Keratinocyte (primary cell): ENCODE results near the gene CCDC97. TPM values are rescaled to one million over a fixed set of nuclear protein-coding genes. Genes with fewer than 3 reads are reported as not detected.

Source experiments
- DNase-seq: peaks from one replicate; pipeline ENCODE4 v3.0.0-alpha.2; 2011; ENCODE audit warnings: low read depth, missing footprints, low spot score
- FAIRE-seq: peaks from 2 replicates; lab custom pipeline; 2011; peaks lifted over from hg19 to GRCh38; lab: Jason Lieb, UNC
- H2AFZ ChIP-seq: 2 replicates; pipeline ENCODE4 v1.6.0; 2012; ENCODE audit warnings: low read length, control low read depth, inconsistent platforms; ENCODE audit not compliant: control insufficient read depth
- H3K27ac ChIP-seq: 2 replicates; pipeline ENCODE4 v1.5.1; 2011; ENCODE audit warnings: low read length; ENCODE audit not compliant: control insufficient read depth, insufficient read depth
- H3K27me3 ChIP-seq: 3 replicates; pipeline ENCODE4 v1.6.0; 2011; ENCODE audit warnings: low read length; ENCODE audit not compliant: control insufficient read depth, insufficient read depth; ENCODE audit errors: extremely low read depth
- H3K36me3 ChIP-seq, 2 experiments: 2 replicates in 1 of 2; 3 replicates in 1 of 2; pipeline ENCODE4 v1.5.1; 2011; ENCODE audit warnings: low read length in 2 of 2, mild to moderate bottlenecking in 1 of 2; ENCODE audit not compliant: control insufficient read depth in 2 of 2, insufficient read depth in 2 of 2; ENCODE audit errors: extremely low read depth in 1 of 2
- H3K4me1 ChIP-seq: 3 replicates; pipeline ENCODE4 v1.5.1; 2011; ENCODE audit warnings: low read length; ENCODE audit not compliant: control insufficient read depth, insufficient read depth; ENCODE audit errors: extremely low read depth
- H3K4me2 ChIP-seq: 3 replicates; pipeline ENCODE4 v1.6.0; 2011; ENCODE audit warnings: low read depth, low read length; ENCODE audit not compliant: control insufficient read depth, insufficient read depth; ENCODE audit errors: extremely low read depth
- H3K4me3 ChIP-seq, 3 experiments: fragments of 200-600 bp in 1 of 3; sonication (generic) in 1 of 3; 2 replicates in 2 of 3; 3 replicates in 1 of 3; pipeline ENCODE4 v1.5.1; 2011 to 2016; ENCODE audit warnings: low read length in 3 of 3, mild to moderate bottlenecking in 3 of 3, control low read depth in 2 of 3, inconsistent platforms in 1 of 3, low read depth in 1 of 3, mixed read lengths in 1 of 3, mixed run types in 1 of 3, moderate library complexity in 1 of 3; ENCODE audit not compliant: control insufficient read depth in 2 of 3, insufficient read depth in 2 of 3; ENCODE audit errors: extremely low read depth in 1 of 3
- H3K79me2 ChIP-seq: 2 replicates; pipeline ENCODE4 v1.6.0; 2012; ENCODE audit warnings: low read length; ENCODE audit not compliant: control insufficient read depth, insufficient read depth
- H3K9ac ChIP-seq: 3 replicates; pipeline ENCODE4 v1.6.0; 2011; ENCODE audit warnings: low read length; ENCODE audit not compliant: control insufficient read depth, insufficient read depth; ENCODE audit errors: extremely low read depth
- H3K9me1 ChIP-seq: 3 replicates; pipeline ENCODE4 v1.6.0; 2011; ENCODE audit warnings: low read length; ENCODE audit not compliant: control insufficient read depth, insufficient read depth; ENCODE audit errors: extremely low read depth
- H3K9me3 ChIP-seq: 2 replicates; pipeline ENCODE4 v1.5.1; 2012; ENCODE audit warnings: low read depth, low read length; ENCODE audit not compliant: control insufficient read depth
- H4K20me1 ChIP-seq: 3 replicates; pipeline ENCODE4 v1.6.0; 2011; ENCODE audit warnings: low read length; ENCODE audit not compliant: control insufficient read depth, insufficient read depth; ENCODE audit errors: extremely low read depth
- CTCF ChIP-seq, 3 experiments: IDR thresholded peaks in 1 of 3; conservative IDR thresholded peaks in 1 of 3; optimal IDR thresholded peaks in 1 of 3; 2 replicates in 2 of 3; 3 replicates in 1 of 3; pipeline versions ENCODE3 to v1.5.1; 2011; ENCODE audit warnings: low read length in 3 of 3, mild to moderate bottlenecking in 3 of 3, moderate library complexity in 2 of 3, control low read depth in 1 of 3, inconsistent platforms in 1 of 3; ENCODE audit not compliant: insufficient read depth in 2 of 3; ENCODE audit errors: extremely low read depth in 1 of 3
- EZH2 ChIP-seq: IDR thresholded peaks from one replicate; pipeline ENCODE4 v1.6.1; 2012; ENCODE audit warnings: inconsistent platforms, mild to moderate bottlenecking, low read length, moderate library complexity
- dilution Hi-C: fragments of 300-500 bp; cut with MboI; formaldehyde crosslinking; loops from one replicate; pipeline ENCODE4 v1.7.0; 2020; ENCODE audit warnings: low sequenced_read_pairs; ENCODE audit not compliant: extremely low pct_ligation_motif_present
- polyA plus RNA-seq, 5 experiments: library from polyadenylated mRNA; depleted of rRNA in 3 of 5; stranded (reverse) in 3 of 5; stranded (forward) in 1 of 5; unstranded in 1 of 5; fragments of >200 nt; gene quantifications; 1 replicate in 1 of 5; 2 replicates in 3 of 5; 3 replicates in 1 of 5; pipeline versions ENCODE4 v1.2.1 to v1.2.3, GENCODE V29; 2011 to 2012; ENCODE audit warnings: missing spikeins in 2 of 5, low read depth in 1 of 5, low replicate concordance in 1 of 5

CCDC97 gene
- polyA plus RNA-seq, 1 donor (not counting 4 experiments of a cell fraction or from before 2014, with no cell fraction given) = 6.8 TPM

GRCh38 chr19:41263042-41263849, 46.7 kb upstream of the CCDC97 start:
- peaks cover 12 to 23% of the 10 kb centered on the region in 2 experiments for H3K36me3 ChIP-seq
- no peaks in the 10 kb centered on the region for H4K20me1 ChIP-seq
- H3K4me2 ChIP-seq = peak overlapping the region; percentile 90
- peak overlapping the region; percentile 63 for H2AFZ ChIP-seq
- H3K9me3 ChIP-seq = no peaks in the 10 kb centered on the region
- H3K9ac ChIP-seq = peak overlapping the region; percentile 96
- peak overlapping the region; percentile 69 to 94 (median 78) for H3K4me3 ChIP-seq
- dilution Hi-C loops = no loop called here
- FAIRE-seq (no peak), DNase-seq (no peak)
- H3K27ac ChIP-seq = peak overlapping the region; percentile 99
- H3K9me1 ChIP-seq = no peaks in the 10 kb centered on the region
- no peak for TF ChIP-seq CTCF (optimal IDR thresholded peaks at IDR 0.05 in 1 of 3, IDR thresholded peaks at IDR 0.05 in 1 of 3, conservative IDR thresholded peaks at IDR 0.05 in 1 of 3; ENCODE audit: extremely low read depth in 1 of 3, insufficient read depth in 2 of 3, low read length in 3 of 3)
- TF ChIP-seq EZH2 = no peak
- H3K27me3 ChIP-seq = no peaks in the 10 kb centered on the region
- H3K79me2 ChIP-seq = peaks cover 40% of the 10 kb centered on the region
- peaks cover 25% of the 10 kb centered on the region for H3K4me1 ChIP-seq

- FAIRE-seq = peak; percentile 83
- peak; percentile 100 for DNase-seq
- peaks cover 45% of the 10 kb centered on the region for H3K79me2 ChIP-seq
- no peaks in the 10 kb centered on the region for H3K9me1 ChIP-seq
- dilution Hi-C loops = no loop called here
- peak within 1 kb of the TSS; percentile 99 for H3K27ac ChIP-seq
- H3K4me1 ChIP-seq = peaks cover 25% of the 10 kb centered on the region
- H4K20me1 ChIP-seq = no peaks in the 10 kb centered on the region
- H3K9me3 ChIP-seq = no peaks in the 10 kb centered on the region
- H3K9ac ChIP-seq = peak within 1 kb of the TSS; percentile 99
- no peaks in the 10 kb centered on the region for H3K27me3 ChIP-seq
- peak within 1 kb of the TSS; percentile 93 to 96 (median 94) for H3K4me3 ChIP-seq
- peak within 1 kb of the TSS; percentile 98 for H3K4me2 ChIP-seq
- TF ChIP-seq EZH2 (no peak), CTCF (optimal IDR thresholded peaks at IDR 0.05 in 1 of 3, IDR thresholded peaks at IDR 0.05 in 1 of 3, conservative IDR thresholded peaks at IDR 0.05 in 1 of 3; ENCODE audit: extremely low read depth in 1 of 3, insufficient read depth in 2 of 3, low read length in 3 of 3) (peak in 2 of 3 experiments; percentile 27 to 60)
- H2AFZ ChIP-seq = peak within 1 kb of the TSS; percentile 63
- H3K36me3 ChIP-seq = peaks cover 12 to 22% of the 10 kb centered on the region in 2 experiments
Measured at GRCh38 chr19:41263850-41264580, 46.0 kb upstream of the CCDC97 start, which contains the start of gene HNRNPUL1. TSS of gene HNRNPUL1 (plus strand) at chr19:41264372. CDS start at chr19:41264504, 132 bp downstream.
